Measurements from ENCODE around the gene FADS3. TPM values are rescaled to one million over a fixed set of nuclear protein-coding genes. Genes with fewer than 3 reads are reported as not detected.

Gene FADS3
- total RNA-seq, 5 donors from 2014 or later (not counting 1 experiment from before 2014, with no cell fraction given) = 6.5 to 17.1 (median 10.5) TPM

DNA sequence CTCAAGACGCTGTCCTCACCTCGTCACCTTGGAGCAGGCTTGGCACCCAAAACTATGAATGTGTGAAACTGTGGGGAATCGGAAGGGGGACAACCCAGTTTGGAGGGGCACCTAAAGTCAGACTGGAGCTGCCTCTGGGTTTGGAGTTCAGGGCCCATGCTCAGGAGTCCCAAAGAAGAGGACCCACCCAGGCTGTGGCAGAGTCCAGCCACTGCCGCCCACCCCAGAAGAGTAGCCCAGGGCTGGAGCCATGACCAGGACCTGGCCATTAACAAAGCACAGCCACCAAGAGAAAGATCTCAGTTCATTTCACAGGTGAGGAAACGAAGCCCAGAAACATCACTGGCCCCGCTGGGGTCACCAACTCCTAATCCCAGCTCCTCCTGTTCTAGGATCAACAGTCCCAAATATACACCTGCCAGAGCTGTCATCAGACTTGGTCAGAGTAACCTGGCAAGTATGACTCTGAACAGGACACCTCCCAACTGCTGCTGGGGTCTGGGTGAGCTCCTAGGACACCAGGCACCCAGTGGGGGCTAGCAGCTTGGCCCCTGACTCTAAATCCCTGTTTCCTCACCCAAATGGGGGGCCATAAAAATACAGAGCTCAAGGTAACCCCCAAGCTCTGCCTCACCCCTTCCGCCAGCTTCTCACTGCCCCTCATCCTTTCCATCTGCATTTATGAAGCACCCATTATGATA is 23.3 kb upstream of the FADS3 start:
- Mint-ChIP-seq H3K9me3 (no peaks in the 10 kb centered on the region), H3K27me3 (peaks cover 49 to 62% of the 10 kb centered on the region in 2 donors), H3K27ac (no peak overlapping the region), H3K4me1 (peaks cover 7 to 11% (median 9%) of the 10 kb centered on the region in 3 donors), H3K36me3 (no peaks in the 10 kb centered on the region), H3K4me3 (no peak overlapping the region)
- H3K36me3 ChIP-seq (ENCODE audit: control insufficient read depth in 2 of 2, extremely low read depth in 1 of 2, insufficient read depth in 1 of 2, low read length in 1 of 2) = no peaks in the 10 kb centered on the region
- H3K27ac ChIP-seq (ENCODE audit: low read length) = no peak overlapping the region
- ATAC-seq (replicated peaks in 1 of 4) (no peak), DNase-seq (no peak)
- peaks cover 0 to 64% of the 10 kb centered on the region in 2 experiments for H3K27me3 ChIP-seq (replicated peaks in 1 of 2; ENCODE audit: control insufficient read depth in 2 of 2, extremely low read depth in 1 of 2, insufficient read depth in 2 of 2, low read length in 1 of 2)
- no peaks in the 10 kb centered on the region for H3K9me3 ChIP-seq
- peaks cover 0 to 8% of the 10 kb centered on the region in 2 experiments for H3K4me1 ChIP-seq (ENCODE audit: control insufficient read depth in 1 of 2, extremely low read depth in 1 of 2, insufficient read depth in 2 of 2, low read length in 2 of 2)
- no peak overlapping the region for H3K4me3 ChIP-seq (ENCODE audit: control insufficient read depth in 1 of 2, extremely low read depth in 1 of 2, low read length in 1 of 2)
- 76% methylated on average over 5 of the region's 7 CpGs for WGBS (ENCODE audit: insufficient coverage)
- ChIA-PET CTCF (interaction anchor here (0.5 to 0.6 kb wide), 2 partner anchors 34 to 55 kb away, joined by 3 to 4 read pairs; no protein-coding TSS in a partner anchor), POLR2A (interaction anchor here in 1 of 2 donors (0.6 kb wide), 1 partner anchor 8 kb away, joined by 5 read pairs; no protein-coding TSS in a partner anchor)

- Mint-ChIP-seq H3K27ac (no peak overlapping the region), H3K4me3 (no peak overlapping the region), H3K9me3 (no peaks in the 10 kb centered on the region), H3K36me3 (no peaks in the 10 kb centered on the region), H3K4me1 (peaks cover 7 to 11% (median 9%) of the 10 kb centered on the region in 3 donors), H3K27me3 (peaks cover 43 to 56% of the 10 kb centered on the region in 2 donors)
- ATAC-seq (replicated peaks in 1 of 4) (no peak), DNase-seq (no peak)
- H3K9me3 ChIP-seq = no peaks in the 10 kb centered on the region
- H3K27ac ChIP-seq (ENCODE audit: low read length) = no peak overlapping the region
- 74% methylated on average over 3 of the region's 8 CpGs for WGBS (ENCODE audit: insufficient coverage)
- H3K4me3 ChIP-seq (ENCODE audit: control insufficient read depth in 1 of 2, extremely low read depth in 1 of 2, low read length in 1 of 2) = no peak overlapping the region
- H3K27me3 ChIP-seq (replicated peaks in 1 of 2; ENCODE audit: control insufficient read depth in 2 of 2, extremely low read depth in 1 of 2, insufficient read depth in 2 of 2, low read length in 1 of 2) = peaks cover 0 to 61% of the 10 kb centered on the region in 2 experiments
- no peaks in the 10 kb centered on the region for H3K36me3 ChIP-seq (ENCODE audit: control insufficient read depth in 2 of 2, extremely low read depth in 1 of 2, insufficient read depth in 1 of 2, low read length in 1 of 2)
- ChIA-PET POLR2A (no interaction called here), CTCF (no interaction called here)
- peaks cover 0 to 8% of the 10 kb centered on the region in 2 experiments for H3K4me1 ChIP-seq (ENCODE audit: control insufficient read depth in 1 of 2, extremely low read depth in 1 of 2, insufficient read depth in 2 of 2, low read length in 2 of 2)
Observed at GRCh38 chr11:61913699-61914395, 22.5 kb upstream of the FADS3 start.

DNA sequence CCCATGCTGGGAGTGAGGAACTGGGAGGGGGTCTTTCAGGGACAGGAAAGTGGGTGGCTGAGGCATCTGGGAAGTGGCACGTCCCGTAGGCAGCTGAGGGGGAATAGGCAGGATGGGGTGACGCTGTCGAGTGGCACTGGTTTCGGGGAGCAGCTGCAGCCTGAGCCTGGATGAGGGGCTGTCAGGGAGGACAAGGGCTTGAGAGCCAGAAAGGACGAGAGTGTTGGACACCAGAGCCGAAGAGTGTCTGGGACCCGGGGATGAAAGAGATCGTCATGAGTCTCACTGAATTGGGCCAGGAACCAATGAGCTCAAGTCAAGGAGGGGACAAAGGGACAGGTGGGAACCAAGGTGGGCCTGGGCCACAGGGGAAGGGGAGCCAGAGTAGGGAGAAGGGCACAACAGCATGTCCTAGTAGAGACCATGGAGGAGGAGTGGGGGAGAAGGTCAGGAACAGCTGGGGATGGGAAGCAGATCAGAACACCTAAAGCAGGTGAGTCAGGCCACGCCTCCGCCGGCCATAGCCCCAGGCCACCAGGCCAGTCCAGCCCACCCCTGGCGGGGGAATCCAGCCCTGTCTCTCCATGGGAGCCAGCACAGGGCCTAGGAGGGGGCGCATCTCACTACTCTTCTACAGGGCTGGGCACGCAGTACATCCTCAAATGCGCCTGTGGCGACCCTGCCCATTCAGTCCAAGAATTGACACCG is 21.8 kb upstream of the FADS3 start:
- 86% methylated on average over 15 of the region's 18 CpGs for WGBS (ENCODE audit: insufficient coverage)
- H3K4me1 Mint-ChIP-seq = peaks cover 5 to 6% (median 6%) of the 10 kb centered on the region in 3 donors
- no peak overlapping the region for H3K27ac Mint-ChIP-seq
- Histone ChIP-seq H3K4me3 (ENCODE audit: control insufficient read depth in 1 of 2, extremely low read depth in 1 of 2, low read length in 1 of 2) (no peak overlapping the region), H3K36me3 (ENCODE audit: control insufficient read depth in 2 of 2, extremely low read depth in 1 of 2, insufficient read depth in 1 of 2, low read length in 1 of 2) (no peaks in the 10 kb centered on the region), H3K27ac (ENCODE audit: low read length) (no peak overlapping the region), H3K27me3 (replicated peaks in 1 of 2; ENCODE audit: control insufficient read depth in 2 of 2, extremely low read depth in 1 of 2, insufficient read depth in 2 of 2, low read length in 1 of 2) (peaks cover 0 to 55% of the 10 kb centered on the region in 2 experiments), H3K9me3 (no peaks in the 10 kb centered on the region), H3K4me1 (ENCODE audit: control insufficient read depth in 1 of 2, extremely low read depth in 1 of 2, insufficient read depth in 2 of 2, low read length in 2 of 2) (peaks cover 0 to 8% of the 10 kb centered on the region in 2 experiments)
- H3K27me3 Mint-ChIP-seq = peaks cover 36 to 49% of the 10 kb centered on the region in 2 donors
- ChIA-PET CTCF (no interaction called here), POLR2A (no interaction called here)
- no peaks in the 10 kb centered on the region for H3K9me3 Mint-ChIP-seq
- DNase-seq = no peak
- H3K4me3 Mint-ChIP-seq = no peak overlapping the region
- no peak for ATAC-seq (replicated peaks in 1 of 4)
- H3K36me3 Mint-ChIP-seq = no peaks in the 10 kb centered on the region

- WGBS (ENCODE audit: insufficient coverage) = 51% methylated on average over 6 of the region's 6 CpGs
- Mint-ChIP-seq H3K4me1 (no peaks in the 10 kb centered on the region), H3K27ac (no peak overlapping the region), H3K36me3 (no peaks in the 10 kb centered on the region), H3K4me3 (no peak overlapping the region), H3K27me3 (peaks cover 30 to 43% of the 10 kb centered on the region in 2 donors), H3K9me3 (no peaks in the 10 kb centered on the region)
- ChIA-PET POLR2A (no interaction called here), CTCF (no interaction called here)
- DNase-seq (peak in 1 of 35 experiments; percentile 33), ATAC-seq (replicated peaks in 1 of 4) (no peak)
- Histone ChIP-seq H3K9me3 (no peaks in the 10 kb centered on the region), H3K27ac (ENCODE audit: low read length) (no peak overlapping the region), H3K4me3 (ENCODE audit: control insufficient read depth in 1 of 2, extremely low read depth in 1 of 2, low read length in 1 of 2) (no peak overlapping the region), H3K27me3 (replicated peaks in 1 of 2; ENCODE audit: control insufficient read depth in 2 of 2, extremely low read depth in 1 of 2, insufficient read depth in 2 of 2, low read length in 1 of 2) (peaks cover 0 to 49% of the 10 kb centered on the region in 2 experiments), H3K36me3 (ENCODE audit: control insufficient read depth in 2 of 2, extremely low read depth in 1 of 2, insufficient read depth in 1 of 2, low read length in 1 of 2) (no peaks in the 10 kb centered on the region), H3K4me1 (ENCODE audit: control insufficient read depth in 1 of 2, extremely low read depth in 1 of 2, insufficient read depth in 2 of 2, low read length in 2 of 2) (peaks cover 0 to 4% of the 10 kb centered on the region in 2 experiments)
Observed at GRCh38 chr11:61912530-61912898, 21.2 kb upstream of the FADS3 start.

- Mint-ChIP-seq H3K36me3 (no peaks in the 10 kb centered on the region), H3K27me3 (peaks cover 29 to 43% of the 10 kb centered on the region in 2 donors), H3K9me3 (no peaks in the 10 kb centered on the region), H3K4me3 (no peak overlapping the region), H3K27ac (no peak overlapping the region), H3K4me1 (no peaks in the 10 kb centered on the region)
- WGBS (ENCODE audit: insufficient coverage) = 75% methylated on average over 14 of the region's 17 CpGs
- CTCF ChIA-PET = no interaction called here
- no peak for DNase-seq
- no peak for ATAC-seq (replicated peaks in 1 of 4)
- Histone ChIP-seq H3K27ac (ENCODE audit: low read length) (no peak overlapping the region), H3K4me1 (ENCODE audit: control insufficient read depth in 1 of 2, extremely low read depth in 1 of 2, insufficient read depth in 2 of 2, low read length in 2 of 2) (peaks cover 0 to 2% of the 10 kb centered on the region in 2 experiments), H3K27me3 (replicated peaks in 1 of 2; ENCODE audit: control insufficient read depth in 2 of 2, extremely low read depth in 1 of 2, insufficient read depth in 2 of 2, low read length in 1 of 2) (peaks cover 0 to 47% of the 10 kb centered on the region in 2 experiments), H3K36me3 (ENCODE audit: control insufficient read depth in 2 of 2, extremely low read depth in 1 of 2, insufficient read depth in 1 of 2, low read length in 1 of 2) (no peaks in the 10 kb centered on the region), H3K4me3 (ENCODE audit: control insufficient read depth in 1 of 2, extremely low read depth in 1 of 2, low read length in 1 of 2) (no peak overlapping the region), H3K9me3 (no peaks in the 10 kb centered on the region)
- POLR2A ChIA-PET = no interaction called here
Observed at GRCh38 chr11:61911701-61912529, 20.6 kb upstream of the FADS3 start.
